ENCODE results near the gene VPS13D. TPM values are rescaled to one million over a fixed set of nuclear protein-coding genes. Genes with fewer than 3 reads are reported as not detected.

VPS13D gene
- total and polyA plus RNA-seq, 4 donors = 38.5 to 72.2 (median 46.0) TPM

DNA sequence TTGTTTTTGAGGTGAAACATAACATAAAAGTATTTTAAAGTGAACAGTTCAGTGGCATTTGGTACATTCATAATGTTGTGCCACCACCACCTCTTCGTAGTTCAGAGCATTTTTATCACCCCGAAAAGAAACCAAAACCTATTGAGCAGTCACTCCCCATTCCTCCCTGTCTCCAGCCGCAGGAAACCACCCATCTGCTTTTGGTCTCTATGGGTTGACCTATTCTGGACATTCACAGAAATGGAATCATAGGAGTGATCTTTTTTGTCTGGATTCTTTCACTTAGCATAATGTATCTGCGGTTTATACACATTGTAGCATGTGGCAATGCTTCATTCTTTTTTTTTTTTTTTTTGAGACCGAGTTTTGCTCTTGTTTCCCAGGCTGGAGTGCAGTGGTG is 141.2 kb downstream of the VPS13D start:
- H3K4me1 ChIP-seq (ENCODE audit: control insufficient read depth, insufficient read depth, low read length) = no peaks in the 10 kb centered on the region
- H3K36me3 ChIP-seq (ENCODE audit: control insufficient read depth, insufficient read depth, low read length) = peaks cover 9% of the 10 kb centered on the region
- whole genome bisulfite sequencing (ENCODE audit: insufficient coverage) = 90% methylated on average over 2 of the region's 5 CpGs
- no peak for DNase-seq (ENCODE audit: low read depth in 4 of 6, low spot score in 6 of 6)
- no peak overlapping the region for H3K4me3 ChIP-seq (ENCODE audit: low read depth, low read length)
- H3K27me3 ChIP-seq (ENCODE audit: control insufficient read depth, insufficient read depth, low read length) = no peaks in the 10 kb centered on the region
- no peak overlapping the region for H3K27ac ChIP-seq (ENCODE audit: low read depth, low read length)
- no peaks in the 10 kb centered on the region for H3K9me3 ChIP-seq (ENCODE audit: control insufficient read depth, insufficient read depth, low read length)

- no peaks in the 10 kb centered on the region for H3K27me3 ChIP-seq (ENCODE audit: control insufficient read depth, insufficient read depth, low read length)
- H3K9me3 ChIP-seq (ENCODE audit: control insufficient read depth, insufficient read depth, low read length) = no peaks in the 10 kb centered on the region
- H3K4me3 ChIP-seq (ENCODE audit: low read depth, low read length) = no peak overlapping the region
- H3K36me3 ChIP-seq (ENCODE audit: control insufficient read depth, insufficient read depth, low read length) = peaks cover 9% of the 10 kb centered on the region
- WGBS (ENCODE audit: insufficient coverage) = no CpG with 5 or more reads among the region's 2 CpGs
- H3K27ac ChIP-seq (ENCODE audit: low read depth, low read length) = no peak overlapping the region
- DNase-seq (ENCODE audit: low read depth in 4 of 6, low spot score in 6 of 6) = no peak
- no peaks in the 10 kb centered on the region for H3K4me1 ChIP-seq (ENCODE audit: control insufficient read depth, insufficient read depth, low read length)
Observed at GRCh38 chr1:12372180-12372579, 142.3 kb downstream of the VPS13D start.

- peak in 2 of 6 donors; percentile 40 to 42 for DNase-seq (ENCODE audit: low read depth in 4 of 6, low spot score in 6 of 6)
- Histone ChIP-seq H3K4me1 (ENCODE audit: control insufficient read depth, insufficient read depth, low read length) (no peaks in the 10 kb centered on the region), H3K36me3 (ENCODE audit: control insufficient read depth, insufficient read depth, low read length) (peaks cover 11% of the 10 kb centered on the region), H3K27me3 (ENCODE audit: control insufficient read depth, insufficient read depth, low read length) (no peaks in the 10 kb centered on the region), H3K4me3 (ENCODE audit: low read depth, low read length) (no peak overlapping the region), H3K9me3 (ENCODE audit: control insufficient read depth, insufficient read depth, low read length) (no peaks in the 10 kb centered on the region), H3K27ac (ENCODE audit: low read depth, low read length) (no peak overlapping the region)
- WGBS (ENCODE audit: insufficient coverage) = no CpG with 5 or more reads among the region's 3 CpGs
Observed at GRCh38 chr1:12372761-12373160, 142.9 kb downstream of the VPS13D start.

GRCh38 chr1:12375133-12375829 is 145.5 kb downstream of the VPS13D start:
- Histone ChIP-seq H3K27me3 (ENCODE audit: control insufficient read depth, insufficient read depth, low read length) (no peaks in the 10 kb centered on the region), H3K9me3 (ENCODE audit: control insufficient read depth, insufficient read depth, low read length) (no peaks in the 10 kb centered on the region), H3K36me3 (ENCODE audit: control insufficient read depth, insufficient read depth, low read length) (peaks cover 21% of the 10 kb centered on the region), H3K4me1 (ENCODE audit: control insufficient read depth, insufficient read depth, low read length) (no peaks in the 10 kb centered on the region), H3K27ac (ENCODE audit: low read depth, low read length) (no peak overlapping the region), H3K4me3 (ENCODE audit: low read depth, low read length) (no peak overlapping the region)
- 90% methylated on average over 2 of the region's 4 CpGs for WGBS (ENCODE audit: insufficient coverage)
- no peak for DNase-seq (ENCODE audit: low read depth in 4 of 6, low spot score in 6 of 6)

- no peak overlapping the region for H3K27ac ChIP-seq (ENCODE audit: low read depth, low read length)
- no peak for DNase-seq (ENCODE audit: low read depth in 4 of 6, low spot score in 6 of 6)
- H3K4me1 ChIP-seq (ENCODE audit: control insufficient read depth, insufficient read depth, low read length) = no peaks in the 10 kb centered on the region
- no peaks in the 10 kb centered on the region for H3K9me3 ChIP-seq (ENCODE audit: control insufficient read depth, insufficient read depth, low read length)
- no peak overlapping the region for H3K4me3 ChIP-seq (ENCODE audit: low read depth, low read length)
- no peaks in the 10 kb centered on the region for H3K27me3 ChIP-seq (ENCODE audit: control insufficient read depth, insufficient read depth, low read length)
- peaks cover 21% of the 10 kb centered on the region for H3K36me3 ChIP-seq (ENCODE audit: control insufficient read depth, insufficient read depth, low read length)
- WGBS (ENCODE audit: insufficient coverage) = 77% methylated on average over 1 of the region's 6 CpGs
Observed at GRCh38 chr1:12376236-12377045, 146.6 kb downstream of the VPS13D start.

DNA sequence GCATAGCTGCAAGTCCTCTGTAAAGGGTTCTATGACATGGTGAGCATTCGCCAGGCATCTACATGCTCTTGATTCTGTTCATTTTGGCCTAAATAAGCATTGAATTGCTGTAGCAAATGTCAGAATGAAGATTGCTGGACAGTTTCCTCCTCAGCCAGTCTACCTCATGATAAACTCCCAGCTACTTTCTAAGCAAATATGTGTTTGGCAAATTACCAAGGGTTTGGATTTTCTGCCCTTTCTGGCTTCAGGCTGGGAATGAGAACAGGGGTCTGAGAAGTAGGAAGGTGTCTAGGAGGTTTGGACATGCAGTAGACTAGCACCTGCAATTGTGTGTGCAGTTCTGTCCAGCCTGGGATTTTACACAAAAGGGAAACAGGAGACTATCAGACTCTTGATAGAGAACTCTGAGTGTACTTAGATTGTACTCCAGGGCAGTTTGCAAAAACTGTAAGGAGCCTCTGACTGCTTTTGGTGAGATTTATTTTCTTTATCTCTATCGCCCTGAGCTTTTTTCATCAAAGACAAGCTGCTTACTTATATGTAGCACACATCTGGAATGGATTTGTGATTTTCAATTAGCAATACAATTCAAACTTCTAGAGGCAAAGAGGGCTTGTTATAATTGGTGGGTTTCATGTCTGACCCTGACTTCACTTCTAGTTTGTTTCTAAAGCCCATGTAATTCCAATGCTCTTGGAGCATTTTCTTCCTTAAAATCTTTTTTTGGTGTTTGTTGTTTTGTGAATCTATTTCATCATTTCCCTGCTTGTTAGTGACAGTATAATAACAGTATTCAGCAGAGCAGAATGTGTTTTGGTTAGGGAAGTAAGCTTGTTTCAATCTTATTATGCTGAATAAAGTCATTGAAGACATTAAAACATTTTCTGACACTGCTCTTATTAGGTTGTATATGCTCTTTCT is 150.8 kb downstream of the VPS13D start:
- no peaks in the 10 kb centered on the region for H3K27me3 ChIP-seq (ENCODE audit: control insufficient read depth, insufficient read depth, low read length)
- peaks cover 25% of the 10 kb centered on the region for H3K36me3 ChIP-seq (ENCODE audit: control insufficient read depth, insufficient read depth, low read length)
- H3K27ac ChIP-seq (ENCODE audit: low read depth, low read length) = peak overlapping the region; percentile 71
- peak in 1 of 6 donors; percentile 20 for DNase-seq (ENCODE audit: low read depth in 4 of 6, low spot score in 6 of 6)
- no peak overlapping the region for H3K4me3 ChIP-seq (ENCODE audit: low read depth, low read length)
- WGBS (ENCODE audit: insufficient coverage) = 100% methylated on average over 1 of the region's 2 CpGs
- no peaks in the 10 kb centered on the region for H3K4me1 ChIP-seq (ENCODE audit: control insufficient read depth, insufficient read depth, low read length)
- no peaks in the 10 kb centered on the region for H3K9me3 ChIP-seq (ENCODE audit: control insufficient read depth, insufficient read depth, low read length)

GRCh38 chr1:12383001-12383400 is 153.2 kb downstream of the VPS13D start:
- no peak for DNase-seq (ENCODE audit: low read depth in 4 of 6, low spot score in 6 of 6)
- no CpG with 5 or more reads among the region's 1 CpG for WGBS (ENCODE audit: insufficient coverage)
- no peaks in the 10 kb centered on the region for H3K4me1 ChIP-seq (ENCODE audit: control insufficient read depth, insufficient read depth, low read length)
- H3K4me3 ChIP-seq (ENCODE audit: low read depth, low read length) = no peak overlapping the region
- H3K36me3 ChIP-seq (ENCODE audit: control insufficient read depth, insufficient read depth, low read length) = peaks cover 34% of the 10 kb centered on the region
- H3K9me3 ChIP-seq (ENCODE audit: control insufficient read depth, insufficient read depth, low read length) = peaks cover 4% of the 10 kb centered on the region
- H3K27ac ChIP-seq (ENCODE audit: low read depth, low read length) = no peak overlapping the region
- no peaks in the 10 kb centered on the region for H3K27me3 ChIP-seq (ENCODE audit: control insufficient read depth, insufficient read depth, low read length)

- no peaks in the 10 kb centered on the region for H3K27me3 ChIP-seq (ENCODE audit: control insufficient read depth, insufficient read depth, low read length)
- H3K36me3 ChIP-seq (ENCODE audit: control insufficient read depth, insufficient read depth, low read length) = peaks cover 33% of the 10 kb centered on the region
- no peaks in the 10 kb centered on the region for H3K4me1 ChIP-seq (ENCODE audit: control insufficient read depth, insufficient read depth, low read length)
- no peak for DNase-seq (ENCODE audit: low read depth in 4 of 6, low spot score in 6 of 6)
- peaks cover 4% of the 10 kb centered on the region for H3K9me3 ChIP-seq (ENCODE audit: control insufficient read depth, insufficient read depth, low read length)
- H3K27ac ChIP-seq (ENCODE audit: low read depth, low read length) = no peak overlapping the region
- H3K4me3 ChIP-seq (ENCODE audit: low read depth, low read length) = no peak overlapping the region
- 100% methylated on average over 1 of the region's 1 CpG for WGBS (ENCODE audit: insufficient coverage)
Observed at GRCh38 chr1:12383786-12384185, 154.0 kb downstream of the VPS13D start.

- H3K36me3 ChIP-seq (ENCODE audit: control insufficient read depth, insufficient read depth, low read length) = peaks cover 28% of the 10 kb centered on the region
- 98% methylated on average over 3 of the region's 8 CpGs for WGBS (ENCODE audit: insufficient coverage)
Observed at GRCh38 chr1:12384836-12385456, 155.1 kb downstream of the VPS13D start.

More at GRCh38 chr1:12384836-12385456, 155.1 kb downstream of the VPS13D start:
- no peaks in the 10 kb centered on the region for H3K27me3 ChIP-seq (ENCODE audit: control insufficient read depth, insufficient read depth, low read length)
- H3K4me1 ChIP-seq (ENCODE audit: control insufficient read depth, insufficient read depth, low read length) = no peaks in the 10 kb centered on the region
- no peak overlapping the region for H3K27ac ChIP-seq (ENCODE audit: low read depth, low read length)
- peaks cover 4% of the 10 kb centered on the region for H3K9me3 ChIP-seq (ENCODE audit: control insufficient read depth, insufficient read depth, low read length)
- no peak for DNase-seq (ENCODE audit: low read depth in 4 of 6, low spot score in 6 of 6)
- H3K4me3 ChIP-seq (ENCODE audit: low read depth, low read length) = no peak overlapping the region
